Liver (tissue), 9 donors: ENCODE data around the gene KRT33B. TPM values are rescaled to one million over a fixed set of nuclear protein-coding genes. Genes with fewer than 3 reads are reported as not detected.
"Not testable (repeated sequence)": the region's sequence is repeated elsewhere in the genome, so short reads cannot be mapped to it uniquely, and the experiment has no call there.

Experiments used
- DNase-seq: peaks from one replicate; pipeline ENCODE4 v3.0.0-alpha.2; 2017; ENCODE audit warnings: low spot score
- H3K27ac ChIP-seq, 2 donors: one replicate each; pipeline ENCODE4 v1.7.0; 2013; ENCODE audit warnings: inconsistent platforms in 2 of 2, low read length in 2 of 2, control low read depth in 1 of 2, low read depth in 1 of 2, mild to moderate bottlenecking in 1 of 2
- H3K27me3 ChIP-seq, 4 donors: one replicate each; pipeline versions ENCODE4 v1.6.1 to v1.7.0; 2013; ENCODE audit warnings: low read length in 3 of 4, inconsistent platforms in 1 of 4, mild to moderate bottlenecking in 1 of 4, moderate library complexity in 1 of 4; ENCODE audit not compliant: control insufficient read depth in 4 of 4, insufficient read depth in 4 of 4
- H3K36me3 ChIP-seq, 4 donors: one replicate each; pipeline versions ENCODE4 v1.6.1 to v1.7.0; 2013; ENCODE audit warnings: low read length in 3 of 4, mild to moderate bottlenecking in 3 of 4, low read depth in 1 of 4, moderate library complexity in 1 of 4; ENCODE audit not compliant: control insufficient read depth in 4 of 4, insufficient read depth in 3 of 4
- H3K4me1 ChIP-seq, 4 donors: one replicate each; pipeline versions ENCODE4 v1.6.1 to v1.7.0; 2013; ENCODE audit warnings: low read length in 3 of 4, mild to moderate bottlenecking in 3 of 4, moderate library complexity in 1 of 4; ENCODE audit not compliant: control insufficient read depth in 4 of 4, insufficient read depth in 4 of 4
- H3K4me3 ChIP-seq, 3 donors: one replicate each; pipeline versions ENCODE4 v1.6.1 to v1.7.0; 2013; ENCODE audit warnings: low read length in 3 of 3, control low read depth in 1 of 3, low read depth in 1 of 3, mild to moderate bottlenecking in 1 of 3
- H3K9ac ChIP-seq, 2 donors: one replicate each; pipeline ENCODE4 v1.7.0; 2013; ENCODE audit warnings: low read length in 2 of 2, mild to moderate bottlenecking in 2 of 2, moderate library complexity in 2 of 2, control low read depth in 1 of 2, low read depth in 1 of 2
- H3K9me3 ChIP-seq, 4 donors: one replicate each; pipeline versions ENCODE4 v1.6.1 to v1.7.0; 2013; ENCODE audit warnings: low read length in 3 of 4; ENCODE audit not compliant: control insufficient read depth in 4 of 4
- ATF3 ChIP-seq: IDR thresholded peaks from 2 replicates; pipeline ENCODE4 v1.6.1; 2016; ENCODE audit warnings: antibody characterized with exemption
- CTCF ChIP-seq: fragments of 150-350 bp; IDR thresholded peaks from 2 replicates; pipeline ENCODE4 v1.5.1; 2017; ENCODE audit warnings: improper control_type of control experiment, low read depth, low read length; ENCODE audit not compliant: missing input control
- EGR1 ChIP-seq, 2 donors: IDR thresholded peaks; 2 replicates each; pipeline ENCODE4 v1.6.1; 2016 to 2018; ENCODE audit warnings: antibody characterized with exemption in 2 of 2, low read depth in 2 of 2
- GABPA ChIP-seq, 2 donors: IDR thresholded peaks in 1 of 2; conservative IDR thresholded peaks in 1 of 2; 2 replicates each; pipeline ENCODE4 v1.6.1; 2016; ENCODE audit warnings: antibody characterized with exemption in 2 of 2, mild to moderate bottlenecking in 1 of 2, moderate library complexity in 1 of 2
- HNF4A ChIP-seq, 2 donors: conservative IDR thresholded peaks; 2 replicates each; pipeline ENCODE4 v1.6.1; 2016; ENCODE audit warnings: antibody characterized with exemption in 2 of 2, mild to moderate bottlenecking in 2 of 2
- HNF4G ChIP-seq: IDR thresholded peaks from 2 replicates; pipeline ENCODE4 v1.6.1; 2016; ENCODE audit warnings: antibody characterized with exemption
- JUND ChIP-seq, 2 donors: IDR thresholded peaks; 2 replicates each; pipeline ENCODE4 v1.6.1; 2016; ENCODE audit warnings: antibody characterized with exemption in 2 of 2
- MAX ChIP-seq: IDR thresholded peaks from 2 replicates; pipeline ENCODE4 v1.6.1; 2016; ENCODE audit warnings: antibody characterized with exemption
- NR2F2 ChIP-seq: IDR thresholded peaks from 2 replicates; pipeline ENCODE4 v1.6.1; 2016; ENCODE audit warnings: antibody characterized with exemption
- RAD21 ChIP-seq, 2 donors: IDR thresholded peaks; 2 replicates each; pipeline ENCODE4 v1.6.1; 2016; ENCODE audit warnings: antibody characterized with exemption in 2 of 2, mild to moderate bottlenecking in 2 of 2
- RXRA ChIP-seq, 2 donors: IDR thresholded peaks; 2 replicates each; pipeline ENCODE4 v1.6.1; 2017 to 2018; ENCODE audit warnings: antibody characterized with exemption in 2 of 2, mild to moderate bottlenecking in 1 of 2
- SP1 ChIP-seq: IDR thresholded peaks from 2 replicates; pipeline ENCODE4 v1.6.1; 2018; ENCODE audit warnings: antibody characterized with exemption, mild to moderate bottlenecking
- TAF1 ChIP-seq: conservative IDR thresholded peaks from 2 replicates; pipeline ENCODE4 v1.6.1; 2016; ENCODE audit warnings: antibody characterized with exemption, mild to moderate bottlenecking
- YY1 ChIP-seq: IDR thresholded peaks from 2 replicates; pipeline ENCODE4 v1.6.1; 2016; ENCODE audit warnings: antibody characterized with exemption, mild to moderate bottlenecking
- ZBTB33 ChIP-seq: IDR thresholded peaks from 2 replicates; pipeline ENCODE4 v1.6.1; 2016; ENCODE audit warnings: antibody characterized with exemption
- WGBS: extraction: QIAGEN DNeasy Blood & Tissue Kit; methylation state at CpG from one replicate; pipeline ENCODE4 v1.1.7; 2013; 5-methylcytosine and 5-hydroxymethylcytosine counted together
- polyA plus RNA-seq, 2 donors: library from polyadenylated mRNA; stranded (reverse) in 1 of 2; unstranded in 1 of 2; fragments of 200-250 nt in 1 of 2; fragments of >200 nt in 1 of 2; fragmentation: Nextera tagmentation in 1 of 2; extraction: Ambion mirVana in 1 of 2; gene quantifications; one replicate each; pipeline versions ENCODE4 v1.2.1 to v1.2.3, GENCODE V29; 2013 to 2015
- total RNA-seq, 2 donors: library from RNA; depleted of rRNA; stranded (reverse); fragments of >200 nt; gene quantifications; one replicate each; pipeline ENCODE4 v1.2.3, GENCODE V29; 2014
- donor health status: healthy.
- donor health status: healthy.
- donor health status: healthy.
- donor health status: healthy.
- donor health status: healthy.

The KRT33B gene
- total and polyA plus RNA-seq, 4 donors, result not detected

- not testable (repeated sequence) for H3K27ac ChIP-seq, H3K4me1 ChIP-seq
- WGBS, result 89% methylated on average over 16 of the region's 16 CpGs
Observed at GRCh38 chr17:41350381-41350878, 19.2 kb downstream of the KRT33B start, which contains the start of gene KRT33A. KRT33A (minus strand) TSS chr17:41350828; CDS start chr17:41350767, 61 bp downstream.

GRCh38 chr17:41347869-41348760, 21.5 kb downstream of the KRT33B start:
- no peak for DNase-seq
- no peak overlapping the region for H3K27ac ChIP-seq
- no peaks in the 10 kb centered on the region for H3K9me3 ChIP-seq
- TF ChIP-seq YY1 (no peak), GABPA (IDR thresholded peaks at IDR 0.05 in 1 of 2, conservative IDR thresholded peaks at IDR 0.05 in 1 of 2) (no peak)
- H3K36me3 ChIP-seq, result no peaks in the 10 kb centered on the region
- 88% methylated on average over 7 of the region's 7 CpGs for WGBS
- H3K4me1 ChIP-seq, result no peaks in the 10 kb centered on the region
- H3K27me3 ChIP-seq, result no peaks in the 10 kb centered on the region
- no peak overlapping the region for H3K4me3 ChIP-seq
- no peak overlapping the region for H3K9ac ChIP-seq

More at GRCh38 chr17:41350381-41350878, 19.2 kb downstream of the KRT33B start, which contains the start of gene KRT33A:
- not testable (repeated sequence) for H3K9ac ChIP-seq, H3K4me3 ChIP-seq, H3K36me3 ChIP-seq, H3K9me3 ChIP-seq, DNase-seq, H3K27me3 ChIP-seq

GRCh38 chr17:41346421-41346820, 23.2 kb downstream of the KRT33B start:
- H3K27ac ChIP-seq, result not testable (repeated sequence)

GRCh38 chr17:41345992-41346391, 23.6 kb downstream of the KRT33B start:
- no peaks in the 10 kb centered on the region for H3K36me3 ChIP-seq
- H3K27me3 ChIP-seq, result no peaks in the 10 kb centered on the region
- no peak overlapping the region for H3K27ac ChIP-seq
- no peaks in the 10 kb centered on the region for H3K9me3 ChIP-seq
- H3K9ac ChIP-seq, result no peak overlapping the region
- H3K4me3 ChIP-seq, result no peak overlapping the region
- WGBS, result 94% methylated on average over 3 of the region's 3 CpGs
- no peaks in the 10 kb centered on the region for H3K4me1 ChIP-seq
- DNase-seq, result no peak
- TF ChIP-seq ZBTB33 (no peak), RAD21 (IDR thresholded peaks at IDR 0.05) (no peak), TAF1 (no peak), MAX (no peak), HNF4A (conservative IDR thresholded peaks at IDR 0.05) (no peak), NR2F2 (no peak), SP1 (no peak), HNF4G (no peak), GABPA (IDR thresholded peaks at IDR 0.05 in 1 of 2, conservative IDR thresholded peaks at IDR 0.05 in 1 of 2) (no peak), EGR1 (IDR thresholded peaks at IDR 0.05; ENCODE audit: low read depth in 2 of 2) (no peak), ATF3 (no peak), RXRA (IDR thresholded peaks at IDR 0.05) (no peak), JUND (IDR thresholded peaks at IDR 0.05) (no peak), CTCF (no peak)

More at GRCh38 chr17:41346421-41346820, 23.2 kb downstream of the KRT33B start:
- not testable (repeated sequence) for DNase-seq, H3K4me1 ChIP-seq, H3K36me3 ChIP-seq, H3K9me3 ChIP-seq, H3K4me3 ChIP-seq, H3K9ac ChIP-seq, H3K27me3 ChIP-seq
- 92% methylated on average over 16 of the region's 16 CpGs for WGBS
